ENCODE results near the gene ENTR1.

Gene ENTR1

GRCh38 chr9:136363949-136364748 lies 46.3 kb downstream of the ENTR1 start:
- no peak for DNase-seq (ENCODE audit: extremely low spot score)
- POLR2A ChIA-PET = interaction anchor here (1.4 kb wide), 1 partner anchor 40 kb away, joined by 6 read pairs; no protein-coding TSS in a partner anchor
- CTCF ChIA-PET = interaction anchor here (0.7 to 3.3 kb wide), 16 partner anchors 10 to 246 kb away, joined by 3 to 39 read pairs (median 7); partner anchors contain the start of gene CARD9
- TF ChIP-seq CTCF (IDR thresholded peaks at IDR 0.05; ENCODE audit: control extremely low read depth, extremely low read depth, low read depth, missing control alignments) = no peak

- ChIA-PET POLR2A (interaction anchor here (0.5 to 1.4 kb wide), 5 partner anchors 41 to 657 kb away, joined by 3 to 6 read pairs (median 3); no protein-coding TSS in a partner anchor), CTCF (interaction anchor here (0.7 to 3.3 kb wide), 25 partner anchors 9 to 245 kb away, joined by 3 to 39 read pairs (median 5); partner anchors contain the start of gene CARD9)
- peak; percentile 96 for TF ChIP-seq CTCF (IDR thresholded peaks at IDR 0.05; ENCODE audit: control extremely low read depth, extremely low read depth, low read depth, missing control alignments)
- DNase-seq (ENCODE audit: extremely low spot score) = peak; percentile 100
Observed at GRCh38 chr9:136363106-136363948, 47.1 kb downstream of the ENTR1 start, which contains the start of gene DNLZ. DNLZ (minus strand) TSS chr9:136363744; CDS start chr9:136363714, 30 bp downstream.

GRCh38 chr9:136362450-136362784 lies 48.0 kb downstream of the ENTR1 start:
- ChIA-PET CTCF (interaction anchor here (0.8 to 3.3 kb wide), 18 partner anchors 8 to 122 kb away, joined by 3 to 39 read pairs (median 7); partner anchors contain the start of gene CARD9), POLR2A (interaction anchor here (0.5 to 1.4 kb wide), 4 partner anchors 41 to 657 kb away, joined by 3 to 6 read pairs (median 3); no protein-coding TSS in a partner anchor)
- no peak for DNase-seq (ENCODE audit: extremely low spot score)
- no peak for TF ChIP-seq CTCF (IDR thresholded peaks at IDR 0.05; ENCODE audit: control extremely low read depth, extremely low read depth, low read depth, missing control alignments)

- POLR2A ChIA-PET = no interaction called here
- CTCF ChIA-PET = interaction anchor here (1.1 to 3.3 kb wide), 6 partner anchors 12 to 122 kb away, joined by 3 to 39 read pairs (median 11); partner anchors contain the start of gene CARD9
Observed at GRCh38 chr9:136361754-136362449, 48.5 kb downstream of the ENTR1 start.

GRCh38 chr9:136361047-136361753 lies 49.2 kb downstream of the ENTR1 start:
- ChIA-PET CTCF (interaction anchor here (3.3 kb wide), 1 partner anchor 13 kb away, joined by 39 read pairs; the partner anchor contains the start of gene CARD9), POLR2A (no interaction called here)
- no peak for DNase-seq (ENCODE audit: extremely low spot score)

More at GRCh38 chr9:136361754-136362449, 48.5 kb downstream of the ENTR1 start:
- no peak for TF ChIP-seq CTCF (IDR thresholded peaks at IDR 0.05; ENCODE audit: control extremely low read depth, extremely low read depth, low read depth, missing control alignments)
- DNase-seq (ENCODE audit: extremely low spot score) = no peak

More at GRCh38 chr9:136361047-136361753, 49.2 kb downstream of the ENTR1 start:
- TF ChIP-seq CTCF (IDR thresholded peaks at IDR 0.05; ENCODE audit: control extremely low read depth, extremely low read depth, low read depth, missing control alignments) = no peak
